GM23338 (cell line): Measurements from ENCODE around the gene RAPGEF4. TPM values are rescaled to one million over a fixed set of nuclear protein-coding genes. Genes with fewer than 3 reads are reported as not detected.
A peak's percentile ranks its signal among the peaks of the same experiment; 100 is the strongest.

Experiments used
- ATAC-seq: fragments of 200-7000 bp; cut with Tn5 transposase; 3 replicates; pipeline ENCODE4 v1.9.1; 2020
- DNase-seq: peaks from one replicate; pipeline ENCODE4 v3.0.0-alpha.2; 2015; ENCODE audit warnings: low spot score
- H2AFZ ChIP-seq: fragments of 200-600 bp; sonication (generic); 2 replicates; pipeline ENCODE4 v1.8.0; 2016; ENCODE audit warnings: antibody characterized with exemption, mild to moderate bottlenecking, moderate library complexity
- H3F3A ChIP-seq: fragments of 200-600 bp; sonication (generic); replicated peaks from 2 replicates; pipeline ENCODE4 v1.8.0; 2017; ENCODE audit warnings: antibody characterized with exemption, mixed run types, low read depth
- H3K27ac ChIP-seq: fragments of 200-600 bp; sonication (generic); 2 replicates; pipeline ENCODE4 v1.6.1; 2016; ENCODE audit warnings: low read depth
- H3K27me3 ChIP-seq: fragments of 200-600 bp; sonication (generic); 2 replicates; pipeline ENCODE4 v1.8.0; 2016; ENCODE audit warnings: mild to moderate bottlenecking, mixed run types, moderate library complexity; ENCODE audit not compliant: insufficient read depth
- H3K36me3 ChIP-seq: fragments of 200-600 bp; sonication (generic); 2 replicates; pipeline ENCODE4 v1.8.0; 2016; ENCODE audit warnings: mild to moderate bottlenecking; ENCODE audit not compliant: insufficient read depth
- H3K4me1 ChIP-seq: fragments of 200-600 bp; sonication (generic); 2 replicates; pipeline ENCODE4 v1.8.0; 2016; ENCODE audit warnings: mild to moderate bottlenecking, moderate library complexity; ENCODE audit not compliant: insufficient read depth
- H3K4me2 ChIP-seq: fragments of 200-600 bp; sonication (generic); 2 replicates; pipeline ENCODE4 v1.7.1; 2017; ENCODE audit warnings: mixed run types
- H3K4me3 ChIP-seq: fragments of 200-600 bp; sonication (generic); 2 replicates; pipeline ENCODE4 v1.6.1; 2016; ENCODE audit warnings: mixed run types
- H3K79me2 ChIP-seq: fragments of 200-600 bp; sonication (generic); replicated peaks from 2 replicates; pipeline ENCODE4 v1.8.0; 2017; ENCODE audit warnings: mild to moderate bottlenecking; ENCODE audit not compliant: insufficient read depth
- H3K9me2 ChIP-seq: fragments of 200-600 bp; sonication (generic); 2 replicates; pipeline ENCODE4 v1.8.0; 2017; ENCODE audit not compliant: insufficient read depth
- H4K20me1 ChIP-seq: fragments of 200-600 bp; sonication (generic); replicated peaks from 2 replicates; pipeline ENCODE4 v1.8.0; 2017; ENCODE audit warnings: mild to moderate bottlenecking; ENCODE audit not compliant: insufficient read depth
- H3K27ac Mint-ChIP-seq: 2 replicates; pipeline ENCODE4 v1.8.0; 2020; ENCODE audit warnings: inconsistent platforms, mild to moderate bottlenecking, moderate library complexity, mixed read lengths
- H3K27me3 Mint-ChIP-seq: 3 replicates; pipeline ENCODE4 v1.8.0; 2022; ENCODE audit warnings: low read depth, mild to moderate bottlenecking, moderate library complexity, mixed read lengths, inconsistent platforms; ENCODE audit not compliant: insufficient read depth, poor library complexity
- H3K36me3 Mint-ChIP-seq: 3 replicates; pipeline ENCODE4 v1.8.0; 2021; ENCODE audit warnings: low read depth, mild to moderate bottlenecking, inconsistent platforms, moderate library complexity, mixed read lengths
- H3K4me1 Mint-ChIP-seq: 3 replicates; pipeline ENCODE4 v1.8.0; 2020; ENCODE audit warnings: mild to moderate bottlenecking, inconsistent platforms, mixed read lengths
- H3K4me3 Mint-ChIP-seq: 3 replicates; pipeline ENCODE4 v1.8.0; 2021; ENCODE audit warnings: moderate library complexity, mild to moderate bottlenecking, inconsistent platforms, mixed read lengths
- H3K9me3 Mint-ChIP-seq: 3 replicates; pipeline ENCODE4 v1.8.0; 2020; ENCODE audit warnings: moderate library complexity, mild to moderate bottlenecking, inconsistent platforms, mixed read lengths
- CREB1 ChIP-seq: fragments of 250-450 bp; sonication (Bioruptor Pico); IDR thresholded peaks from 2 replicates; pipeline ENCODE4 v1.5.0; 2020; ENCODE audit warnings: low read depth, mild to moderate bottlenecking, moderate library complexity
- CTCF ChIP-seq, 2 experiments: fragments of 200-600 bp in 1 of 2; sonication (generic) in 1 of 2; conservative IDR thresholded peaks; 2 replicates each; pipeline versions ENCODE4 v1.5.1 to v1.6.1; 2016 to 2017; ENCODE audit warnings: antibody characterized with exemption in 2 of 2, low read depth in 2 of 2, mild to moderate bottlenecking in 2 of 2, moderate library complexity in 1 of 2
- ETS1 ChIP-seq: IDR thresholded peaks from 2 replicates; pipeline ENCODE4 v1.6.1; 2016; ENCODE audit warnings: antibody characterized with exemption
- EZH2phosphoT487 ChIP-seq: fragments of 200-600 bp; sonication (generic); IDR thresholded peaks from one replicate; pipeline ENCODE4 v1.8.1; 2018; ENCODE audit warnings: antibody characterized with exemption; ENCODE audit not compliant: unreplicated experiment
- NANOG ChIP-seq: IDR thresholded peaks from 2 replicates; pipeline ENCODE4 v1.6.1; 2016; ENCODE audit warnings: antibody characterized with exemption, borderline replicate concordance
- REST ChIP-seq: IDR thresholded peaks from one replicate; pipeline ENCODE4 v1.6.1; 2018; ENCODE audit warnings: antibody characterized with exemption; ENCODE audit not compliant: unreplicated experiment
- ZNF114 ChIP-seq: fragments of 250-450 bp; sonication (Bioruptor Pico); IDR thresholded peaks from 2 replicates; pipeline ENCODE4 v1.5.0; 2020; ENCODE audit warnings: mild to moderate bottlenecking, moderate library complexity
- ZNF331 ChIP-seq: fragments of 250-450 bp; sonication (Bioruptor Pico); IDR thresholded peaks from 2 replicates; pipeline ENCODE4 v1.5.0; 2020; ENCODE audit warnings: low read depth, mild to moderate bottlenecking, moderate library complexity
- polyA plus RNA-seq: library from polyadenylated mRNA; unstranded; fragments of >200 nt; fragmentation: Nextera tagmentation; extraction: Ambion mirVana; gene quantifications from 2 replicates; pipeline ENCODE4 v1.2.1, GENCODE V29; 2016
- total RNA-seq: library from RNA; depleted of rRNA; stranded (reverse); fragments of >200 nt; shearing (Covaris generic); gene quantifications from 2 replicates; pipeline ENCODE4 v1.2.3, GENCODE V29; 2014

The RAPGEF4 gene
- total and polyA plus RNA-seq, 2 experiments from 2014 or later: 1.7 to 4.7 TPM

GRCh38 chr2:172812158-172812744 lies 76.6 kb downstream of the RAPGEF4 start (continued):
- TF ChIP-seq REST (no peak), ZNF114 (no peak), NANOG (no peak), ZNF331 (CRISPR knock-in tag) (no peak), EZH2phosphoT487 (no peak)

- no peak for TF ChIP-seq CREB1
- no peak for TF ChIP-seq ETS1
- no peak for TF ChIP-seq REST
- no peak for TF ChIP-seq NANOG
- no peak for TF ChIP-seq ZNF331 (CRISPR knock-in tag)
- peak; percentile 53 to 58 for TF ChIP-seq CTCF (conservative IDR thresholded peaks at IDR 0.05; ENCODE audit: low read depth in 2 of 2)
- Mint-ChIP-seq H3K4me1 (peaks cover 3% of the 10 kb centered on the region; the same call in 1 of the 3 replicates), H3K9me3 (no peaks in the 10 kb centered on the region; the same call in 2 of the 3 replicates)
These were observed 77.8 kb downstream of the RAPGEF4 start for GRCh38 chr2:172813314-172813888.

More at GRCh38 chr2:172813314-172813888, 77.8 kb downstream of the RAPGEF4 start:
- Histone ChIP-seq H2AFZ (no peak overlapping the region), H3K4me2 (no peak overlapping the region), H3K4me1 (no peaks in the 10 kb centered on the region), H3K79me2 (no peaks in the 10 kb centered on the region), H3K27me3 (no peaks in the 10 kb centered on the region), H3K9me2 (no peaks in the 10 kb centered on the region), H3K4me3 (no peak overlapping the region), H4K20me1 (no peaks in the 10 kb centered on the region), H3K36me3 (no peaks in the 10 kb centered on the region), H3K27ac (no peak overlapping the region), H3F3A (no peaks in the 10 kb centered on the region)
- Mint-ChIP-seq H3K27me3 (peaks cover 3% of the 10 kb centered on the region), H3K36me3 (no peaks in the 10 kb centered on the region), H3K27ac (no peak overlapping the region), H3K4me3 (no peak overlapping the region)
- DNase-seq: peak; percentile 43
- ATAC-seq: peak; percentile 48; the same call in 2 of the 3 replicates
